GM13976 (cell line): ENCODE results near the gene SPTBN1.

Experiments used
- DNase-seq: peaks from one replicate; pipeline ENCODE4 v3.0.0; 2012; ENCODE audit warnings: low spot score
- CTCF ChIP-seq: IDR thresholded peaks from 2 replicates; pipeline ENCODE4 v1.5.1; 2012; ENCODE audit warnings: borderline replicate concordance, mild to moderate bottlenecking; ENCODE audit not compliant: insufficient read depth; ENCODE audit errors: extremely low read depth, missing control alignments, control extremely low read depth
- in situ Hi-C: fragments of 300-500 bp; cut with MboI; formaldehyde crosslinking; loops from one replicate; pipeline ENCODE4 v1.12.0; 2022; ENCODE audit warnings: low sequenced_read_pairs, mixed read lengths, inconsistent platforms; ENCODE audit not compliant: unreplicated experiment

Gene SPTBN1

GRCh38 chr2:54534625-54535024, 78.5 kb downstream of the SPTBN1 start:
- no peak for TF ChIP-seq CTCF
- in situ Hi-C loops: no loop called here

GRCh38 chr2:54535599-54536195, 79.6 kb downstream of the SPTBN1 start:
- in situ Hi-C loops: no loop called here
- DNase-seq: no peak
- TF ChIP-seq CTCF: no peak

More at GRCh38 chr2:54534625-54535024, 78.5 kb downstream of the SPTBN1 start:
- no peak for DNase-seq

- no peak for DNase-seq
- in situ Hi-C loops: no loop called here
- TF ChIP-seq CTCF: no peak
These were observed 80.6 kb downstream of the SPTBN1 start for GRCh38 chr2:54536720-54537119.

- in situ Hi-C loops: no loop called here
- TF ChIP-seq CTCF: no peak
- DNase-seq: no peak
These were observed 82.4 kb downstream of the SPTBN1 start for GRCh38 chr2:54538537-54538936.

GRCh38 chr2:54539683-54540082, 83.6 kb downstream of the SPTBN1 start:
- in situ Hi-C loops: no loop called here
- no peak for TF ChIP-seq CTCF
- DNase-seq: no peak

- in situ Hi-C loops: no loop called here
These were observed 84.1 kb downstream of the SPTBN1 start for GRCh38 chr2:54540194-54540593.

More at GRCh38 chr2:54540194-54540593, 84.1 kb downstream of the SPTBN1 start:
- TF ChIP-seq CTCF: no peak
- DNase-seq: no peak
